ENCODE measurements around the gene SHROOM2.
A peak's percentile ranks its signal among the peaks of the same experiment; 100 is the strongest.

The SHROOM2 gene

GRCh38 chrX:9890681-9891091 is 104.5 kb downstream of the SHROOM2 start:
- DNase-seq (ENCODE audit: low spot score) = no peak
- no peak for FAIRE-seq

GRCh38 chrX:9895225-9895912 is 109.1 kb downstream of the SHROOM2 start:
- DNase-seq (ENCODE audit: low spot score) (no peak), FAIRE-seq (no peak)

DNA sequence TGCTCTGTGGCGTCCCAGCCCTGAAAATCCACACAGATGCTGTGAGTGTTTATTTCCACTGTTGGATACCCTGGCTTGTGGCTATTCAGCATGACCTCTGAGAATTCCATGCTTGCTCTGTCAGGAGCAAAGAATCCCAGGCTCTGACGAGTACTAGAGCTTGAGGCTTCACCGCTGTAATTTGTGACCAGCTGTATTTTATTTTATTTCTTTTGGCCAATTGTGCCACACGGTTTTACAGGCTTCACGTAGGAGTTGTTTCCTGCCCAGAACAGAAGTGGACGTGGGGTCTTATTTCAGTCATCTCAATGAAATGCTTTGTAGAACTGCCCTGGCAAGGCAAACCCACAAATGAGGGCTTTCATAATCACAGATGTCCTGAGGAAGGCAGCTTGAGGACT is 111.5 kb downstream of the SHROOM2 start:
- FAIRE-seq (no peak), DNase-seq (ENCODE audit: low spot score) (no peak)

GRCh38 chrX:9899640-9900111 is 113.4 kb downstream of the SHROOM2 start:
- FAIRE-seq (no peak), DNase-seq (ENCODE audit: low spot score) (no peak)

DNA sequence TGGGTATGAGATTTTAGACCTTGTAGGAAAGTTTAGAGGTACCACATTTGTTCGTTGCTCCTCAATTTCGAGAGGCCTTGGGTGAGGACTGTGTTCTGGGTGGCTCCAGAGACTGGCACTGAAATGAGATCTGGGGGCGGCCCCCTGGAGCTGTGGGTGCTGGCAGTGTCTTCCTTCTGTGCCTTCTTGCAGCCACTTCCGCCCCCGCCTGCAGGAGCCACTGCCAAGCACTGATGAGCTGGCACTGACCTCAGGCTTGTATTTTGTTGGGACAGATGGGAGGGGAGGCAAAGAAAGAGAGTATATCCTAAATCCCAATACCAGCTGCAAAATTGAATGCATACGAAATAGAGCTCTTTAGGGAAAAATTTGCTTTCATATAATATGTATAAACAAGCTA is 116.4 kb downstream of the SHROOM2 start:
- FAIRE-seq (no peak), DNase-seq (ENCODE audit: low spot score) (no peak)

DNA sequence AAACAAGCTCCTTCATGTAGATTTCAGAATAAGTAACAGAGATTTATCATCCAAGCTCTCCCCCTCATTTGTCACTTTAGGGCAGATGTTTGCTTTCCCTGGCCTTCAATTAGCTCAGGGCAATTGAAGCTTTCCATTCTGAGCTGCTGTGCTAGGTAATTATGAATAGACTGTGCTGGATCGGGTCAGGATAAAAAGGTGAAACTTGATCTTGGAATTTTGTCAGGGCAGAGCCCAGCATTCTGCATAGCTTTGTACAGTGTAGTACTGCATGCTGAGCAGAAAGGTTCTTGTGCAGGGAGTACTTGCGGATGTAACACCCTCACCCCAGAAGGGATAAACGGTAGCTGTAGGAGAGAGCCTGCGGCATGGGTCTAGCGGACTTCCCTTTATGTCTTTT is 116.9 kb downstream of the SHROOM2 start:
- FAIRE-seq = no peak
- DNase-seq (ENCODE audit: low spot score) = no peak

DNA sequence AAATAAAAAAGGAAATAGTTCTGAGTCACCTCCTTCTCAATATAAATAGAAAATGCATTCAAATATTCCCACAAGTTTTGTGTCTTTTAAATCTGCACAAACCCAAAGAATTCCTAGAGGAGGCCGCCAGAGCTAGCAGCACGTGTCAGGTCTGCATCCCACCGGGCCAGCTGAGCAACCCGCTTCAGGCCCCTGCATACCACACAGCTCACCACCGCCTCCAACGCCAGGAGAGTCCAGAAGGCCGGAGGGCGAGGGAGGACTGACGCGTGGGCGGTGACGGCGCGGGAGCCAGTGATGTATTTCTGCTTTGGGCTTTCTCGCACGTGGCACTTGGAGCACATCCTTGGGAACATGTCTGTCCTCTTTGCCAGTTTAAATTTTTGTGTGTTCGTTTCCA is 119.1 kb downstream of the SHROOM2 start:
- no peak for FAIRE-seq
- no peak for DNase-seq (ENCODE audit: low spot score)

GRCh38 chrX:9905721-9906120 is 119.5 kb downstream of the SHROOM2 start:
- DNase-seq (ENCODE audit: low spot score) (no peak), FAIRE-seq (no peak)

- FAIRE-seq = no peak
- DNase-seq (ENCODE audit: low spot score) = no peak
These were observed 120.7 kb downstream of the SHROOM2 start for GRCh38 chrX:9906919-9907318.

GRCh38 chrX:9907645-9908387 is 121.6 kb downstream of the SHROOM2 start:
- DNase-seq (ENCODE audit: low spot score) (peak; percentile 4), FAIRE-seq (no peak)

DNA sequence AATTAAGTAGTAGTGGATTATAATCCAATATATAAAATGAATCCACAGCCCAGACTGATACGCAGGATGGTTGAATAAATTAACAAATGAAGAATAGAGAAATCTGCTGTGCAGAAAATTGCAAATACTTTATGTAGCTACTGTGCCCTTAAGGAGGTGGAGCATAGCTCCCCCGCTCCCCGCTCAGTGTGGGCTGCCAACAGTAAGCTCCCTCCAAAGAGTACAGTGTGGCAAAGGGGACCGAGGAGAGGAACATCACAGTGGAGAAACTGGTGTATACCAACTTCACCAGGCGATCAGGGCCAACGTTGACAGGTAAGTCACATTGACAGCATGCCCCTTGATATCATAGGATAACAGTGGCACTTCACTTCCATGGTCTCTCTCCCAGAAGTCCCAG is 123.0 kb downstream of the SHROOM2 start:
- no peak for DNase-seq (ENCODE audit: low spot score)
- FAIRE-seq = no peak

DNA sequence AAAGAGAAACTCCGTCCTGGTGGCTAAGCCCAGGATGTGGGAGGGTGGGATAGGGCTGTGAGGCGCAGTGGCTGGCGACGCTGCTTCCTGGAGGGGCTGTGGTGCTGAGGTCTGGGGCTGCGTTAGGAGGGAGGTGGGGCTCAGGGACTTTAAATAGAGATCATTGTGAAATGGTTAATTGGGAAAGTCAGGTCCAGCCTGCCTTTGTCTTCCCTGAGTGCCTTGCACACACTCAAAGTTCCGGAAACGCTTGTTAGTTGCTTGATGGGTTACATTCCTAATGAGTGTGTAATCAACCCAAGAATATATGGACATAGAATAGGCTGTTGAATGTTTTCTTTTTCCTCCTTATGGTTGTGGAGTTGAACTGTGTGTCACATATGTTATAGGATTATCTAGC is 125.3 kb downstream of the SHROOM2 start:
- FAIRE-seq (no peak), DNase-seq (ENCODE audit: low spot score) (no peak)

DNA sequence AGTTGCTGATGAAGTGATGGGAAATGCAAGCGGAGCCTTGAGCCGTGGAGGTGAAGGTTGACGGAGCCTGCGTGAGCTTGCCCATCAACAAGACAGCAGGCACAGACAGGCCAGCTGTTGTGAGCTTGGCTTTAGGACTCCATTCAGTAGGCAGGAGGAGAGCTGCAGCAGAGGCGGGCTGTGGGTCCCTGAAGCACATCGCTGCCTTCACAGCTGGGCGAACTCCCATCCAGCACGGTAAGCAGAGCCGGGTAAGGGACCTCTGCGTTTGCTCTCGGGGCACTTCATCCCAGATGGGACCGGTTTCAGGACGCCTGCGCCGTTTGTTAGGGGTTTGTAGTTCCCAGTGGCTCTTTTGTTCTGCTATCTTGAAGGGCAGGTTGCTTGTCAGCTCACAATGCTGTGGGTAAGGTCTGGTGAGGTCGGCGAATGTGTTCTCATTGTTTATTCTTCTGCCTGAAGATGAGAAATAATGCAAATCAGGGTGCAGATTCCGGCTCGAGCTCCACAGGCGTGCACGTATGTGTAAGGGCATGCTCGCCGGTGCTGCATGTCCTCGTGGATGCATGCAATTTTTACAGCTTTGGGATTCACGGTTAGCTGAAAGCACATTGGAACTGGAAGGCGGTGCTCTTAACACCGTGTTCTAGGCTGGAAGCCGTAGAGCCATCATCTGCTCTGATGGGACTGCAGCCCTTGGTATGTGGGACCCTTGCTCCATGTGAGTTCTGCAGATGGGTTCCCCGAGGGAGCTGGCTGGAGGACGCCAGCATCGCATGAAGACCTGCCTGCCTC is 126.3 kb downstream of the SHROOM2 start:
- FAIRE-seq (no peak), DNase-seq (ENCODE audit: low spot score) (no peak)

GRCh38 chrX:9913146-9913433 is 126.9 kb downstream of the SHROOM2 start:
- FAIRE-seq (no peak), DNase-seq (ENCODE audit: low spot score) (no peak)

DNA sequence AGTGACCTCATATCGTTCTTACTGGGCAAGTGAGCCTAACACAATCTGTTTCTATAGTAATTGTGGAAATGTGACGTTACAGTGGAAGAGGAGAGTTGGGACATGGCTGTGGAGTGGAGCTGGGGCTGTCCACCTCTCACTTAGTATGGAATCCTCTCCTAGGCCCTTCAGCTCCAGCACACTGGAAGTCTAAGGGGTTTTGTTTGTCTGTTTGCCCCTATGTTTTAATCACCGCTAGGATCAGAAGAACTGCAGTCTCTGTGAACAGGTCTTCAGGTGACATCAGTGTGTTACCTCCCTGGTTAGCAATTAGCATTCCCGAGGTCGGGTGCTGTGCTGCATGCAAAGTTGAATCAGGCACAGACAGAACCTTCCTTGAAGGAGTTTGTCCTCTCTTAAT is 131.6 kb downstream of the SHROOM2 start:
- DNase-seq (ENCODE audit: low spot score) (no peak), FAIRE-seq (no peak)

GRCh38 chrX:9919632-9920172 is 133.5 kb downstream of the SHROOM2 start:
- no peak for FAIRE-seq
- no peak for DNase-seq (ENCODE audit: low spot score)

- DNase-seq (ENCODE audit: low spot score) (no peak), FAIRE-seq (no peak)
These were observed 135.2 kb downstream of the SHROOM2 start for GRCh38 chrX:9921407-9921806.

DNA sequence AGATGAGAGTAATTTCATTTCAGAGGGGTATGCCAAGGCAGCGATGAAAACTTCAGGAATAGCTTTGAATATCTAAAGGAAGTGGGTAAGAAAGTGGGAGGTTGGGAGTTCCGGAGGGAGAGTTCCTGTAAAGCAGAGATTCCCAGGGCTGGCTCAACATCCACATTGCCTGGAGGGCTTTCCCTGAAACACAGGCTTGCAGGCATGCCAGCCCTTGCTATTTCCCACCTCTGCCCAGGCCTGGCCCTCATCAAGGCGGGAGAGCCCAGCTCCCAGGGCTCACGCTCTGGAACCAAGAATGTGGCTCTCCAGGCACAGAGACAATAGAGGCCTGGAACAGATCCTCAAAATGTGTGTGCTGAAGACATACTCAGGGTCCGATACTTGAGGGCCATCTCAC is 137.1 kb downstream of the SHROOM2 start:
- no peak for DNase-seq (ENCODE audit: low spot score)
- no peak for FAIRE-seq

DNA sequence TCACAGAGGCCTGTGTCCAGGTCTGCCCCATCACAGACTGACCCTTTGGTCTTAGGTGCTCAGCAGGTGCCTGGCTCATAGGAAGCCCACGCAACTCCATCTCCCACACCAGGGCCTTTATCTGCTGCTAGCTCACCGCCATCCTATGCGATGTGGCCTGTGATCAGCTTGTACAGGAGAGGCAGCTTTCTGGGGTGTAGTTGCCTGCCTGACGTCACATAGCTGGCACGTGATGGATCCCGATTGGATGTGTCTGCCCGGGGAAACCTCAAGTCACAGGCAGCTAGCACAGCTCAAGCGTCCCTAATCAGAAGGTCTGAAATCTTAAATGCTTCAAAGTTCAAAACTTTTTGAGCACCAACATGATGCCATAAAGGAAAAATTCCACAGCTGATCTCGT is 139.8 kb downstream of the SHROOM2 start:
- FAIRE-seq (no peak), DNase-seq (ENCODE audit: low spot score) (no peak)

- no peak for FAIRE-seq
- DNase-seq (ENCODE audit: low spot score) = no peak
These were observed 141.7 kb downstream of the SHROOM2 start for GRCh38 chrX:9927698-9928482.

DNA sequence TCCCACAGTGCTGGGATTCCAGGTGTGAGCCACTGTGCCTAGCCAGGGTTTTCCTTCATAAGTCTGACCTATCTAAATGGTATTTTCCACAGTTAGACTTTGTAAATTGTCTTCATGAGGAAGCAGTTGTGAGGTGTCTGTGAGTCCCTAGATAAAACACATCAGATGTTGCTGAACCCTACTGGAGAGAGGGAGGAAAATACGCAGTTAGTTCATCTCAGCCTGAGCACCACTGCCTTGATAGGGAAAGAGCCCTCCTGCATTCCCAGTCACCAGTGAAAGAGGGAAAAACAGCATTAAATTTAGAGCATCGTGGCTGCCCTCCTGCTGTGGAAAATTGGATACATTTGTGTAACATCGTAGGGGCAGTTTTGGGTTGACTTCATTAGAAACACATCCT is 149.2 kb downstream of the SHROOM2 start:
- FAIRE-seq (no peak), DNase-seq (ENCODE audit: low spot score) (no peak)
